Activated T-cell treated with anti-CD3 and anti-CD28 coated beads for 24 hours (primary cell): ENCODE results near the gene PARP1.

Experiments used
- DNase-seq: peaks from one replicate; pipeline ENCODE4 v3.0.0-alpha.2; 2020; ENCODE audit warnings: low read depth

The PARP1 gene

GRCh38 chr1:226373376-226373775 is 34.5 kb downstream of the PARP1 start:
- no peak for DNase-seq

- DNase-seq = no peak
These were observed 35.0 kb downstream of the PARP1 start for GRCh38 chr1:226372885-226373284.

GRCh38 chr1:226371866-226372490 is 35.9 kb downstream of the PARP1 start:
- DNase-seq = no peak

- DNase-seq = no peak
These were observed 36.7 kb downstream of the PARP1 start for GRCh38 chr1:226371027-226371694.

GRCh38 chr1:226370144-226370923 is 37.6 kb downstream of the PARP1 start:
- no peak for DNase-seq

GRCh38 chr1:226369110-226369509 is 38.8 kb downstream of the PARP1 start:
- DNase-seq = no peak

GRCh38 chr1:226366290-226366689 is 41.6 kb downstream of the PARP1 start:
- DNase-seq = no peak

GRCh38 chr1:226365831-226366231 is 42.1 kb downstream of the PARP1 start:
- DNase-seq = no peak

GRCh38 chr1:226364901-226365565 is 42.9 kb downstream of the PARP1 start:
- no peak for DNase-seq

GRCh38 chr1:226364514-226364899 is 43.4 kb downstream of the PARP1 start:
- DNase-seq = no peak

- no peak for DNase-seq
These were observed 43.9 kb downstream of the PARP1 start for GRCh38 chr1:226363801-226364513.

- DNase-seq = no peak
These were observed 44.9 kb downstream of the PARP1 start for GRCh38 chr1:226362891-226363447.

- DNase-seq = no peak
These were observed 45.5 kb downstream of the PARP1 start for GRCh38 chr1:226362361-226362760.

GRCh38 chr1:226360106-226360746 is 47.7 kb downstream of the PARP1 start:
- no peak for DNase-seq

- DNase-seq = no peak
These were observed 50.5 kb downstream of the PARP1 start for GRCh38 chr1:226357416-226357815.

GRCh38 chr1:226355669-226356551 is 52.0 kb downstream of the PARP1 start:
- DNase-seq = no peak

- DNase-seq = no peak
These were observed 52.9 kb downstream of the PARP1 start for GRCh38 chr1:226355016-226355415.

- no peak for DNase-seq
These were observed 54.0 kb downstream of the PARP1 start for GRCh38 chr1:226353698-226354525.

GRCh38 chr1:226351709-226352108 is 56.2 kb downstream of the PARP1 start:
- DNase-seq = no peak
